ENCODE data around the gene GPR173.
A peak's percentile ranks its signal among the peaks of the same experiment; 100 is the strongest.

The GPR173 gene

DNA sequence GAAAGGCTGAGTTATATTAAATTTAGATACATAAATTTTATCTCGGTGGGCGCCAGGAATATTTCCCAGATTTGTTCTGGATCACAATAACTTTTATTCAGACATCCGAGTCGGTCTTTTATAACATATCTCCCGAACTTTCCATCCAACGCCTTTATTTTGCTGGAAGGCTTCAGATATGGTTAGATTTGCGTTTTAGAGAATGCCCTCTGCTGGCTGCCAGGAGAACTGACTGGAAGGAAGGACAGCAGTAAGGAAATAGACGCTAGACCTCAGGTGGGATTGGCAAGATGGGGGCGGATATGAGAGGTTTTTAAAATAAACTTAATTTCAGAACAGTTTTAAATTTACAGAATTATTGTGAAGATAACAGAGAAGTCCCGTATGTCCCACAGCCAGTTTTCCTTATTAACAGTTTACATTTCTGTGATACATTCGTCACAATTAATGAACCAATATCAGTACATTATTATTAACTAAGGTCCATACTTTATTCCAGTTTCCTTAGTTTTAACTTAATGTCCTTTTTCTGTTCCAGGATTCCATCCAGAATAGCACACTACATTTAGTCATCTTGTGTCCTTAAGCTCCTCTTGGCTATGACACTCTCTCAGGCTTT is 40.7 kb downstream of the GPR173 start:
- no peak for DNase-seq (ENCODE audit: low read depth in 2 of 2)

- DNase-seq (ENCODE audit: low read depth in 2 of 2): no peak
Measured at GRCh38 chrX:53089925-53090324, 41.3 kb downstream of the GPR173 start.

GRCh38 chrX:53091354-53091753 is 42.8 kb downstream of the GPR173 start:
- DNase-seq (ENCODE audit: low read depth in 2 of 2): no peak

DNA sequence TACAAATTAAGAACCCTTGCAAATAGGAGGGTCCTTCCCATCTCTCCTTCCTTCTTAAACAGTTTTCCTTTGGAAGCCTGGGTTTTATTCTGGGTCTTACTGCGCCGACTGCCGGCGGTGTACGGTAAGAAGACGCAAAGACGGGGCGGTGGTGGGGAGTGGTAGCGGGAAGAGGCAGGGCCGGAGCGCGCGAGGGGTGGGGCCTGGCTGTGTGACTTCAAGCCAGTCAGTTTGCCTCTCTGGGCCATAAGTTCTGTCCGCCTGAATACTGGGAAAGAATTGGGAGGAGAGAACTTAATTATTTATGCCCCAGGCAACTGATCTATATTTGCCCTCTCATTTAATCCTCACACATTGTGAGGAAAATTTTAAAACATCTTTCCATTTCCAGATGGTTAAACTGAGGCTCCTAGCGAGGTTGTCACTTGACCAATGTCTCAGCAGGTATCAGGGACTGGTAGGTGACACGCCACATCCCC is 44.6 kb downstream of the GPR173 start:
- peak in 1 of 2 donors; percentile 43 for DNase-seq (ENCODE audit: low read depth in 2 of 2)

DNA sequence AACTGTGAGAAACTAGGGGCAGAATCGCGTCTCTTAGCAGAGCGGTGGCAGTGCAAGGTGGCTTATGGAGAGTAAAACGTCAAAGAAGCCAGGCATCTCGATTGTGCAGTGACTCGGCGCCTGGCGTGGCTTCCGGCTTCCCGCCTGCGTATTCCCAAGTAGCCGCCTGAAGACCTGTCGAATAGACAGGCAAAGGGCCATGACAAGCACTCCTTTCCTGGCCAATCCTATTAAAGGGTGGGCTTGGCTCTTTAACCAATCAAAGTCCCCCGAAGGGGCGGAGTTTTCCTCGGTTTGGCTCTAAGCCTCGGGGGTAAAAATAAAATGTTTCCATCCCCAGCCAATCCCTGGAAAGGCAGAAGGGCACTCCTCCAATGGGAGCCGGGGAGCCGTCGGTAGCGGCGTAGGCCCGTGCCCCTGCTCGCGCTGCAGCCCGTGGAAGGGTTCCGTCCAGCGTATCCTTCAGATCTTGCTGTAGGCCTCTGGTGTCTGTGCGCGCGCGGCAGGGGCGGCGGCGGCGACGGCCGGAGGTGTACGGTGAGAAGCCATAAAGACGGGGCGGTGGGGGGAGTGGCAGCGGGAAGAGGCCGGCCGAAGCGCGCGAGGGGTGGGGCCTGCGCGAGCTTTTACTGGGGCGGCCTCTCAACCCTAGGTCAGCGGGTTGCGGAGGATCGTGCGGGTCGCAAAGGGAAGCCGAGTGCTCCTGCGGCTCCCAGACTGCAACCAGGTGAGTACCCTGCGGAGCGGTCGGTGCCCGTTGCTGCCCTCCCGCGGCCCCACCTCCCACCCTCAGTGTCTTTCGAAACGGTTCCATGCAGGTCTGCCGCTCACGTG is 45.4 kb downstream of the GPR173 start, which contains the start of gene KANTR:
Gene KANTR (plus strand): TSS at position 395 of the 834 bp plus-strand sequence. CDS start 30,131 bp downstream, outside the sequence.
- DNase-seq (ENCODE audit: low read depth in 2 of 2): peak; percentile 52 to 57

DNA sequence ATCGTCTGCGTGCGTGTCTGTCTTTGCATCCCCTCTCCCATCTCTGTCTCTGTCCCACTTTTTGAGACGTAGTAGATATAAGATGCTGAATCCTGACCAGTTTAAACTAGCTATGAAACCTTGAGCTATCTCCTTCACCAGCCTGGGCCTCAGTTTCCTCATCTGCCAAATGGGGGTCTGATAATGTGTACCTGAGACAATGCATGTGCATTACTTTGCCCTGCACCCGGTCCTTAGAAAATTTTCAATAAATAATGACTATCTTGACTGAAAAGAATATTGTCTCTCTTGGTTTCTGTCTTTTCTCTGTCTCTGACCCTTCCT is 46.0 kb downstream of the GPR173 start:
- no peak for DNase-seq (ENCODE audit: low read depth in 2 of 2)

DNA sequence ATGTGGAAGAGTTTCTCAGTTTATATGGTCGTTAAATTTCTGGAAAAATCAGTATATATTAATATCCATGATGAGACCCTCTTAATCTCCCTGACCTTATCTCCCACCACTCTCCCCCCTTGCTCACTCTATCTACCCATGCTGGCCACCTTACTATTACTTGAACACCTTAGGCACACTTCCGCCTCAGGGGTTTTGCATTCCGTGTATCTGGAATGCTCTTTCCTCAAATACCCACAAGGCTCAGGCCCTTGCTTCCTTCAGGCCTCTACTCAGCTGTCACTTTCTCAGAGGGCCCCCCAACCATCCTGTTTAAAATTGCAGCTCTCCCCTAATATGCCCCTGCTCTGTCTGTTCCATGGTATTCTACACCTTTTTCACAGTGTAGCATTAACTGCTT is 47.2 kb downstream of the GPR173 start:
- DNase-seq (ENCODE audit: low read depth in 2 of 2): no peak

DNA sequence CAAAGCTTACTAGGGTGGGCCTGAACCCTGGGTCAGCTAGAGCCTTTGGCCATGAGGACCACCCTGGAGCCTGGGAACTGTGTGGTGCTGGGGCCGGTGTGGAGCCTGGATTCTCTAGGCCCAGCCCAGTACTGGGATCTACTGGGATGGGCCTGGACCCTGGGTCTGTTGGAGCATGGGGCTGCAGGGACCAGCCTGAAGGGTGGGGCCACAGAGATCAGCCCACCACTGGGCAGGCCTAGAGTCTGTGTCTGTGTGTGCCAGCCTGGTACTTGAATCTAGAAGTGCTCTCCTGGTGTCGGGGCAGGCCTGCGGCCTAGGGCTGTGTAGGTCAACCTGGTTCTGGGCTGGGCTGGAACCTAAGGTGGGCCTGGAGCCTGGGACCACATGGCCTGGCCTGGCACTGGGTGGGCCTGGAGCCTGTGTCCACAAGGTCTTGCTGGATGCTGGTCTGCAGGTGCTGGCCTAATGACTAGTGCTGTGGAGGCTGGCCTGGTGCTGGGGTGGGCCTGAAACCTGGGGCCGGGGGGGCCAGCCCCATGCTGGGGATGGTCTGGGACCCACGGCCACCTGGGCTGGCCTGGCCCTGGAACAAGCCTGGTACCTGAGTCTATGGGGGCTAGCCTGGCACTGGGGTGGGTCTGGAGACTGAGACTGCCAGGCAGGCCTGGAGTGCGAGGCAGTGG is 66.4 kb downstream of the GPR173 start:
- DNase-seq (ENCODE audit: low read depth in 2 of 2): no peak

GRCh38 chrX:53115550-53115874 is 66.9 kb downstream of the GPR173 start:
- no peak for DNase-seq (ENCODE audit: low read depth in 2 of 2)

DNA sequence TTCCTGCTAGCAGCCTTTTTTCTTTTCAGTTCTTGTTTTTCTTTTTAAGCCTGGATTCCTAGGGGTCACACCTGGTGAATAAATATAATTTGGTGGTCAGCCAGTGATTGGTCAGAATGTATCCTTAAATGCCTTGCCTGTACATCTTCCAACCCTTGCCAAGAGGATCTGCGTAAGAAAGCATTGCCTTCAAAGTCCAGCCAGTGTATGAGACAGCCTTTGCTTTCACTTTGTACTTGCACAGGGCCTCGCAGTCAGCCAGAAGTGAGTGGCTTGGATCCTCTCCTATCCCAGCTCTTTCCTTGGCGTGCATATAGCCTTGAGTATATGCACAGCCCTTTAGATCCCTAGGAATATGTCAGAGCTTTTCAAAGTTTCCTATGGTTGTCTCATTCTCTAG is 67.5 kb downstream of the GPR173 start:
- DNase-seq (ENCODE audit: low read depth in 2 of 2): no peak

GRCh38 chrX:53122013-53122412 is 73.4 kb downstream of the GPR173 start:
- no peak for DNase-seq (ENCODE audit: low read depth in 2 of 2)

- DNase-seq (ENCODE audit: low read depth in 2 of 2): no peak
Measured at GRCh38 chrX:53125506-53125905, 76.9 kb downstream of the GPR173 start.

DNA sequence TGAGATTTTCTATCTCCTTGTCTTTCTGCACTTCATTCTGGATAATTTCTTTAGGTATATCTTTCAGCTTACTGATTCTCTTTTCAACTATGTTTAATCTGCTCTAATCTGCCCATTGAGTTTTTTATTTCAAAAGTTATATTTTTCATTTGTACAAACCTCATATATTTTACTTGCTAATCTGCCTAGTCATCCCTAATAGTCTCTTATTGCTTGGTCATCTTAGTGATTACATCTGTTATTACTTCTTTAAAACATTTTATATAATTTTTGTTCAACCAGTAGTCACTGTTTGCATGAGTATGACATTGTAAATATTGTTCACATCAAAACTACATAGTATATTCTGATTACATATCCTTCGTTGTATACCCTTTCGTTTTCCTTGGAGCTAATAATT is 77.8 kb downstream of the GPR173 start:
- no peak for DNase-seq (ENCODE audit: low read depth in 2 of 2)

DNA sequence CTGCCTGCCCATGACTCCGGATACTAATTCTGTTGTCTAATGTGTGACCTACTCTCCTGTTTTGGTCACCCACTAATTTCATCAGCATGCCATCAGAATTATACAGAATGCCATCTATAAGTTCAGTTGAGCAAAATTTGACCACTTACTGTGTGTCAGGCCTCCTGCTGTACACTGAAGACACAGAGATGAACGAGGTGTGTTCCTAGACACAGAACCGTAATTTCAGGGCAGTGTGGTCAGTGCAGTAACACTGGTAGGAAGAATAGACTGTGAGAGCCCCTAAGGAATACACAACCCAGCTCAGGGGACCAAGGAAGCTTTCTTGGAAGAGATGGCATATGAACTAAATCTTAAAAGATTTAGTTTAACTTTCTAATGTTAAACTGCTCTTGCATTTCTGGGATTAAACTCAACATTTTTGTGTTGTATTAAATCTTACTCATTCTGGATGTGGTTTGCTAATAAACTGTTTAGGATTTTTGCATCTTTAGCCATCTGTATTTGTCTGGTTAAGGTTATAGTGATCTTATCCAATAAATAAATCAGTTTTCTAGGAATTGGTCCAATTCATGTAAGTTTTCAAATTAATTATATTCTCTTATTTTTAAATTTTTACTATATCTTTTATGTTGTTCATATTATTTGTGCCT is 79.6 kb downstream of the GPR173 start:
- DNase-seq (ENCODE audit: low read depth in 2 of 2): no peak

Data from stimulated activated CD8-positive, alpha-beta memory T cell treated with anti-CD3 and anti-CD28 coated beads, Interleukin-15, amount 100 ng/mL, for 4 hours (primary cell).